Loucy (cell line): ENCODE results near the gene ACAP2.
A peak's percentile ranks its signal among the peaks of the same experiment; 100 is the strongest.

Experiments used
- H2AFZ ChIP-seq: fragments of 200-600 bp; sonication (generic); 2 replicates; pipeline ENCODE4 v1.6.0; 2016; ENCODE audit warnings: antibody characterized with exemption, mild to moderate bottlenecking, low read length, moderate library complexity
- H3F3A ChIP-seq: fragments of 200-600 bp; 2 replicates; pipeline ENCODE4 v1.6.0; 2016; ENCODE audit warnings: antibody characterized with exemption, low read depth, mild to moderate bottlenecking
- H3K27me3 ChIP-seq: fragments of 200-600 bp; sonication (generic); 2 replicates; pipeline ENCODE4 v1.6.1; 2014; ENCODE audit warnings: low read length, mild to moderate bottlenecking; ENCODE audit not compliant: insufficient read depth, poor library complexity, severe bottlenecking
- H3K36me3 ChIP-seq: fragments of 200-600 bp; sonication (generic); 2 replicates; pipeline ENCODE4 v1.6.1; 2016; ENCODE audit warnings: low read length; ENCODE audit not compliant: insufficient read depth
- H3K4me1 ChIP-seq: fragments of 200-600 bp; sonication (generic); 2 replicates; pipeline ENCODE4 v1.5.1; 2014; ENCODE audit warnings: low read length, mild to moderate bottlenecking; ENCODE audit not compliant: insufficient read depth, poor library complexity, severe bottlenecking
- H3K4me2 ChIP-seq: fragments of 200-600 bp; sonication (generic); 2 replicates; pipeline ENCODE4 v1.6.0; 2014; ENCODE audit warnings: antibody characterized with exemption, low read length, low read depth, mild to moderate bottlenecking; ENCODE audit not compliant: poor library complexity, severe bottlenecking
- H3K4me3 ChIP-seq: fragments of 200-600 bp; sonication (generic); 2 replicates; pipeline ENCODE4 v1.5.1; 2014; ENCODE audit warnings: low read length, mild to moderate bottlenecking, mixed read lengths; ENCODE audit not compliant: poor library complexity, severe bottlenecking
- H3K79me2 ChIP-seq: fragments of 200-600 bp; sonication (generic); 2 replicates; pipeline ENCODE4 v1.6.1; 2014; ENCODE audit warnings: low read length; ENCODE audit not compliant: insufficient read depth
- H3K9ac ChIP-seq: fragments of 200-600 bp; sonication (generic); 2 replicates; pipeline ENCODE4 v1.6.0; 2014; ENCODE audit warnings: mild to moderate bottlenecking, low read depth, low read length, moderate library complexity; ENCODE audit not compliant: poor library complexity, severe bottlenecking
- H3K9me2 ChIP-seq: fragments of 200-600 bp; sonication (generic); replicated peaks from 2 replicates; pipeline ENCODE4 v1.6.1; 2016; ENCODE audit warnings: low read depth, low read length, mixed read lengths
- H3K9me3 ChIP-seq: fragments of 200-600 bp; sonication (generic); 2 replicates; pipeline ENCODE4 v1.6.1; 2014; ENCODE audit warnings: mild to moderate bottlenecking, antibody characterized with exemption, low read length, low read depth; ENCODE audit not compliant: insufficient read depth
- H4K20me1 ChIP-seq: fragments of 200-600 bp; sonication (generic); 2 replicates; pipeline ENCODE4 v1.6.0; 2014; ENCODE audit warnings: antibody characterized with exemption, low read length, mild to moderate bottlenecking; ENCODE audit not compliant: insufficient read depth, poor library complexity, severe bottlenecking
- CTCF ChIP-seq: fragments of 200-600 bp; sonication (generic); conservative IDR thresholded peaks from 2 replicates; pipeline ENCODE4 v1.5.1; 2014; ENCODE audit warnings: mild to moderate bottlenecking, antibody characterized with exemption, low read length
- EZH2phosphoT487 ChIP-seq: fragments of 200-600 bp; IDR thresholded peaks from 2 replicates; pipeline ENCODE4 v1.6.1; 2018; ENCODE audit warnings: antibody characterized with exemption, mild to moderate bottlenecking, moderate library complexity, borderline replicate concordance

The ACAP2 gene

GRCh38 chr3:195238586-195239118, 204.2 kb downstream of the ACAP2 start:
- Histone ChIP-seq H4K20me1 (no peaks in the 10 kb centered on the region), H3K4me2 (peak overlapping the region; percentile 4), H3F3A (no peaks in the 10 kb centered on the region), H2AFZ (no peak overlapping the region), H3K9me2 (no peaks in the 10 kb centered on the region), H3K27me3 (no peaks in the 10 kb centered on the region), H3K4me3 (no peak overlapping the region), H3K4me1 (peaks cover 16% of the 10 kb centered on the region), H3K9ac (no peak overlapping the region), H3K36me3 (peaks cover 12% of the 10 kb centered on the region; the same call in 1 of the 2 replicates), H3K79me2 (peaks cover 22% of the 10 kb centered on the region; the same call in 1 of the 2 replicates), H3K9me3 (no peaks in the 10 kb centered on the region; the same call in 1 of the 2 replicates)
- no peak for TF ChIP-seq CTCF
- TF ChIP-seq EZH2phosphoT487: no peak

DNA sequence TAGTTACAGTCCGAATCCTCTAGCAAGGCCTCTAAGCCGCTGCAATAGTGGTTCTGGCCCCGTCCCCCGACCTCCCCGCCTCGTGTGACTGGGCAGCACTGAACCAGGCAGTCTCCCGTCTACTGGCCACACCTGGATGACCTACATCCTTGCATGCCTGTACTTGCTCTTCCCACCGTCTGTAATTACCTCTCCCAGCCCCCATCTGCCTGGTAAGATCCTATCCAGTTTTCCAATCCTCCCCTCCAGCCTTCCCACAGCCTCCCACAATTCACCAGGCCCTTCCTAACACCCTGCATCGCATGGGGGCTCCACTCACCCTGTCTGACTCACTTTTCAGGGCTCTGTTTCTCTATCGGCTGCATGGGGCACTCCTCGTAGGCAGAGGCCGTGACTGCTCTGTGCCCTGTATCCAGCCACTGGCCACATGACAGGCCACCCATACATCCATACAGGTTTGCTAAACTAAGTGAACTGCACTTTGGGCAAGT, 204.7 kb downstream of the ACAP2 start:
- TF ChIP-seq EZH2phosphoT487 (no peak), CTCF (no peak)
- H3K79me2 ChIP-seq: peaks cover 17% of the 10 kb centered on the region; the same call in 1 of the 2 replicates
- H4K20me1 ChIP-seq: no peaks in the 10 kb centered on the region
- H3F3A ChIP-seq: no peaks in the 10 kb centered on the region
- H2AFZ ChIP-seq: no peak overlapping the region
- no peak overlapping the region for H3K4me3 ChIP-seq
- H3K4me1 ChIP-seq: peaks cover 12% of the 10 kb centered on the region
- H3K27me3 ChIP-seq: no peaks in the 10 kb centered on the region
- H3K9ac ChIP-seq: peak overlapping the region; percentile 13
- H3K36me3 ChIP-seq: peaks cover 12% of the 10 kb centered on the region; the same call in 1 of the 2 replicates
- H3K9me2 ChIP-seq: no peaks in the 10 kb centered on the region
- H3K4me2 ChIP-seq: peak overlapping the region; percentile 4
- no peaks in the 10 kb centered on the region; the same call in 1 of the 2 replicates for H3K9me3 ChIP-seq

- Histone ChIP-seq H4K20me1 (no peaks in the 10 kb centered on the region), H3K9me2 (no peaks in the 10 kb centered on the region), H2AFZ (no peak overlapping the region), H3K4me3 (no peak overlapping the region), H3K9me3 (no peaks in the 10 kb centered on the region; the same call in 1 of the 2 replicates), H3F3A (no peaks in the 10 kb centered on the region), H3K4me1 (peaks cover 12% of the 10 kb centered on the region), H3K4me2 (no peak overlapping the region), H3K79me2 (peaks cover 11% of the 10 kb centered on the region; the same call in 1 of the 2 replicates), H3K9ac (no peak overlapping the region), H3K27me3 (no peaks in the 10 kb centered on the region), H3K36me3 (peaks cover 12% of the 10 kb centered on the region; the same call in 1 of the 2 replicates)
- TF ChIP-seq EZH2phosphoT487 (no peak), CTCF (no peak)
These were observed 205.8 kb downstream of the ACAP2 start for GRCh38 chr3:195236801-195237570.
